Keratinocyte (primary cell): ENCODE measurements around the gene PLPP1. TPM values are rescaled to one million over a fixed set of nuclear protein-coding genes. Genes with fewer than 3 reads are reported as not detected.

Source experiments
- DNase-seq: peaks from one replicate; pipeline ENCODE4 v3.0.0-alpha.2; 2011; ENCODE audit warnings: low read depth, missing footprints, low spot score
- FAIRE-seq: peaks from 2 replicates; lab custom pipeline; 2011; peaks lifted over from hg19 to GRCh38; lab: Jason Lieb, UNC
- H2AFZ ChIP-seq: 2 replicates; pipeline ENCODE4 v1.6.0; 2012; ENCODE audit warnings: low read length, control low read depth, inconsistent platforms; ENCODE audit not compliant: control insufficient read depth
- H3K27ac ChIP-seq: 2 replicates; pipeline ENCODE4 v1.5.1; 2011; ENCODE audit warnings: low read length; ENCODE audit not compliant: control insufficient read depth, insufficient read depth
- H3K27me3 ChIP-seq: 3 replicates; pipeline ENCODE4 v1.6.0; 2011; ENCODE audit warnings: low read length; ENCODE audit not compliant: control insufficient read depth, insufficient read depth; ENCODE audit errors: extremely low read depth
- H3K36me3 ChIP-seq, 2 experiments: 2 replicates in 1 of 2; 3 replicates in 1 of 2; pipeline ENCODE4 v1.5.1; 2011; ENCODE audit warnings: low read length in 2 of 2, mild to moderate bottlenecking in 1 of 2; ENCODE audit not compliant: control insufficient read depth in 2 of 2, insufficient read depth in 2 of 2; ENCODE audit errors: extremely low read depth in 1 of 2
- H3K4me1 ChIP-seq: 3 replicates; pipeline ENCODE4 v1.5.1; 2011; ENCODE audit warnings: low read length; ENCODE audit not compliant: control insufficient read depth, insufficient read depth; ENCODE audit errors: extremely low read depth
- H3K4me2 ChIP-seq: 3 replicates; pipeline ENCODE4 v1.6.0; 2011; ENCODE audit warnings: low read depth, low read length; ENCODE audit not compliant: control insufficient read depth, insufficient read depth; ENCODE audit errors: extremely low read depth
- H3K4me3 ChIP-seq, 3 experiments: fragments of 200-600 bp in 1 of 3; sonication (generic) in 1 of 3; 2 replicates in 2 of 3; 3 replicates in 1 of 3; pipeline ENCODE4 v1.5.1; 2011 to 2016; ENCODE audit warnings: low read length in 3 of 3, mild to moderate bottlenecking in 3 of 3, control low read depth in 2 of 3, inconsistent platforms in 1 of 3, low read depth in 1 of 3, mixed read lengths in 1 of 3, mixed run types in 1 of 3, moderate library complexity in 1 of 3; ENCODE audit not compliant: control insufficient read depth in 2 of 3, insufficient read depth in 2 of 3; ENCODE audit errors: extremely low read depth in 1 of 3
- H3K79me2 ChIP-seq: 2 replicates; pipeline ENCODE4 v1.6.0; 2012; ENCODE audit warnings: low read length; ENCODE audit not compliant: control insufficient read depth, insufficient read depth
- H3K9ac ChIP-seq: 3 replicates; pipeline ENCODE4 v1.6.0; 2011; ENCODE audit warnings: low read length; ENCODE audit not compliant: control insufficient read depth, insufficient read depth; ENCODE audit errors: extremely low read depth
- H3K9me1 ChIP-seq: 3 replicates; pipeline ENCODE4 v1.6.0; 2011; ENCODE audit warnings: low read length; ENCODE audit not compliant: control insufficient read depth, insufficient read depth; ENCODE audit errors: extremely low read depth
- H3K9me3 ChIP-seq: 2 replicates; pipeline ENCODE4 v1.5.1; 2012; ENCODE audit warnings: low read depth, low read length; ENCODE audit not compliant: control insufficient read depth
- H4K20me1 ChIP-seq: 3 replicates; pipeline ENCODE4 v1.6.0; 2011; ENCODE audit warnings: low read length; ENCODE audit not compliant: control insufficient read depth, insufficient read depth; ENCODE audit errors: extremely low read depth
- CTCF ChIP-seq, 3 experiments: IDR thresholded peaks in 1 of 3; conservative IDR thresholded peaks in 1 of 3; optimal IDR thresholded peaks in 1 of 3; 2 replicates in 2 of 3; 3 replicates in 1 of 3; pipeline versions ENCODE3 to v1.5.1; 2011; ENCODE audit warnings: low read length in 3 of 3, mild to moderate bottlenecking in 3 of 3, moderate library complexity in 2 of 3, control low read depth in 1 of 3, inconsistent platforms in 1 of 3; ENCODE audit not compliant: insufficient read depth in 2 of 3; ENCODE audit errors: extremely low read depth in 1 of 3
- EZH2 ChIP-seq: IDR thresholded peaks from one replicate; pipeline ENCODE4 v1.6.1; 2012; ENCODE audit warnings: inconsistent platforms, mild to moderate bottlenecking, low read length, moderate library complexity
- dilution Hi-C: fragments of 300-500 bp; cut with MboI; formaldehyde crosslinking; loops from one replicate; pipeline ENCODE4 v1.7.0; 2020; ENCODE audit warnings: low sequenced_read_pairs; ENCODE audit not compliant: extremely low pct_ligation_motif_present
- polyA plus RNA-seq, 5 experiments: library from polyadenylated mRNA; depleted of rRNA in 3 of 5; stranded (reverse) in 3 of 5; stranded (forward) in 1 of 5; unstranded in 1 of 5; fragments of >200 nt; gene quantifications; 1 replicate in 1 of 5; 2 replicates in 3 of 5; 3 replicates in 1 of 5; pipeline versions ENCODE4 v1.2.1 to v1.2.3, GENCODE V29; 2011 to 2012; ENCODE audit warnings: missing spikeins in 2 of 5, low read depth in 1 of 5, low replicate concordance in 1 of 5

Gene PLPP1
- polyA plus RNA-seq, 1 donor (not counting 4 experiments of a cell fraction or from before 2014, with no cell fraction given) = 13.2 TPM

DNA sequence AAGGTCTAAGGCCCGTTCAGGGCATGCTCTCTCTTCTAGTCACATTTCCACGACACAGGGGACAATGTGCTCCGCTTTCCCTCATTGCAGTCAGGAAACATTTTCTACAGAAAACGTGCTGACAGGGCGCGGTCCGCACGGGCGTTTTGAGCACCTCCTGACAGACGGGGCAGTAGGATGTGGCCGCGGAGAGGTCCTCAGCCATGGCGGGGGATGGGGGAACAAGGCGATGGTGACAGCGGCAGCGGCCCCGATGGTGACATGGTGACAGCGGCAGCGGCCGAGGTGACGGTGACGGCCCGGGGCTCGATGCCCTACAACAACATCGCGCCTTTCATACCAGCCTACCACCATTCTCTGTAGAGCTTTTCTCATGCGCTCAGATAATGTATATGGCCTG, 4.1 kb downstream of the PLPP1 start:
- no peak overlapping the region for H2AFZ ChIP-seq
- no peak overlapping the region for H3K4me2 ChIP-seq
- no peaks in the 10 kb centered on the region for H3K9me3 ChIP-seq
- H3K36me3 ChIP-seq = no peaks in the 10 kb centered on the region
- no peak overlapping the region for H3K4me3 ChIP-seq
- H4K20me1 ChIP-seq = no peaks in the 10 kb centered on the region
- H3K9me1 ChIP-seq = peaks cover 3% of the 10 kb centered on the region
- H3K4me1 ChIP-seq = peaks cover 9% of the 10 kb centered on the region
- no peaks in the 10 kb centered on the region for H3K79me2 ChIP-seq
- no peak for FAIRE-seq
- H3K9ac ChIP-seq = no peak overlapping the region
- no peak overlapping the region for H3K27ac ChIP-seq
- dilution Hi-C loops = no loop called here
- no peaks in the 10 kb centered on the region for H3K27me3 ChIP-seq
- TF ChIP-seq CTCF (optimal IDR thresholded peaks at IDR 0.05 in 1 of 3, IDR thresholded peaks at IDR 0.05 in 1 of 3, conservative IDR thresholded peaks at IDR 0.05 in 1 of 3; ENCODE audit: extremely low read depth in 1 of 3, insufficient read depth in 2 of 3, low read length in 3 of 3) = no peak
- DNase-seq = no peak

GRCh38 chr5:55524816-55525215, 9.9 kb downstream of the PLPP1 start:
- TF ChIP-seq EZH2 = no peak
- no peak for TF ChIP-seq CTCF (optimal IDR thresholded peaks at IDR 0.05 in 1 of 3, IDR thresholded peaks at IDR 0.05 in 1 of 3, conservative IDR thresholded peaks at IDR 0.05 in 1 of 3; ENCODE audit: extremely low read depth in 1 of 3, insufficient read depth in 2 of 3, low read length in 3 of 3)
- FAIRE-seq (no peak), DNase-seq (no peak)
- Histone ChIP-seq H3K9me3 (no peaks in the 10 kb centered on the region), H3K4me1 (no peaks in the 10 kb centered on the region), H3K4me3 (no peak overlapping the region), H4K20me1 (no peaks in the 10 kb centered on the region), H3K9ac (no peak overlapping the region), H3K27me3 (no peaks in the 10 kb centered on the region), H3K79me2 (no peaks in the 10 kb centered on the region), H2AFZ (no peak overlapping the region), H3K36me3 (no peaks in the 10 kb centered on the region), H3K9me1 (no peaks in the 10 kb centered on the region), H3K27ac (no peak overlapping the region), H3K4me2 (no peak overlapping the region)
- dilution Hi-C loops = no loop called here
